WTC11 (cell line): ENCODE results near the gene ALDOB. TPM values are rescaled to one million over a fixed set of nuclear protein-coding genes. Genes with fewer than 3 reads are reported as not detected.
A peak's percentile ranks its signal among the peaks of the same experiment; 100 is the strongest.

ENCODE experiments used
- ATAC-seq: fragments of 200-7000 bp; cut with Tn5 transposase; 2 replicates; pipeline ENCODE4 v1.10.0; 2021; ENCODE audit warnings: mild to moderate bottlenecking, moderate library complexity
- CTCF ChIA-PET: fragments of 300-600 bp; sonication (Branson Sonifier 250); formaldehyde crosslinking; loops from one replicate; lab custom pipeline; 2021; ENCODE audit warnings: antibody characterized with exemption; lab: Charles Lee
- POLR2A ChIA-PET: fragments of 350-600 bp; sonication (Branson Sonifier 250); formaldehyde crosslinking; loops from one replicate; lab custom pipeline; 2021; ENCODE audit warnings: antibody characterized with exemption; lab: Charles Lee
- DNase-seq: peaks from one replicate; pipeline ENCODE4 v3.0.0; 2021; ENCODE audit warnings: low spot score
- H3K27ac Mint-ChIP-seq: 2 replicates; pipeline ENCODE4 v1.8.0; 2021; ENCODE audit warnings: mixed read lengths
- H3K27me3 Mint-ChIP-seq: 2 replicates; pipeline ENCODE4 v1.8.0; 2021; ENCODE audit warnings: low read depth, mild to moderate bottlenecking, moderate library complexity, mixed read lengths
- H3K36me3 Mint-ChIP-seq: 2 replicates; pipeline ENCODE4 v1.8.0; 2021; ENCODE audit warnings: mixed read lengths
- H3K4me1 Mint-ChIP-seq: 2 replicates; pipeline ENCODE4 v1.8.0; 2022; ENCODE audit warnings: mixed read lengths
- H3K4me3 Mint-ChIP-seq: 2 replicates; pipeline ENCODE4 v1.8.0; 2021; ENCODE audit warnings: mild to moderate bottlenecking, moderate library complexity, mixed read lengths
- H3K9me3 Mint-ChIP-seq: 2 replicates; pipeline ENCODE4 v1.8.0; 2021; ENCODE audit warnings: mixed read lengths
- CBFB ChIP-seq: sonication (generic); formaldehyde crosslinking; IDR thresholded peaks from 2 replicates; pipeline ENCODE4 v1.8.1; 2022; ENCODE audit warnings: mild to moderate bottlenecking, low read depth, missing genetic modification reagents
- ELF4 ChIP-seq: sonication (generic); formaldehyde crosslinking; IDR thresholded peaks from 2 replicates; pipeline ENCODE4 v1.8.1; 2022; ENCODE audit warnings: low read depth, mild to moderate bottlenecking, moderate library complexity, missing genetic modification reagents
- EMX1 ChIP-seq: fragments of 250-450 bp; sonication (Bioruptor Pico); IDR thresholded peaks from 2 replicates; pipeline ENCODE4 v1.8.0; 2021; ENCODE audit warnings: mild to moderate bottlenecking
- ESRRA ChIP-seq: sonication (generic); formaldehyde crosslinking; IDR thresholded peaks from 2 replicates; pipeline ENCODE4 v1.8.1; 2022; ENCODE audit warnings: mild to moderate bottlenecking, missing genetic modification reagents, borderline replicate concordance
- FOXP1 ChIP-seq: sonication (generic); formaldehyde crosslinking; IDR thresholded peaks from 2 replicates; pipeline ENCODE4 v1.8.0; 2022; ENCODE audit warnings: missing genetic modification reagents, mild to moderate bottlenecking, moderate library complexity, borderline replicate concordance
- GABPB1 ChIP-seq: sonication (generic); formaldehyde crosslinking; IDR thresholded peaks from 2 replicates; pipeline ENCODE4 v1.8.1; 2023; ENCODE audit warnings: mild to moderate bottlenecking, missing genetic modification reagents
- KAT7 ChIP-seq: sonication (generic); formaldehyde crosslinking; IDR thresholded peaks from 2 replicates; pipeline ENCODE4 v1.8.1; 2023; ENCODE audit warnings: missing genetic modification reagents, mild to moderate bottlenecking, borderline replicate concordance
- MYBL2 ChIP-seq: sonication (generic); formaldehyde crosslinking; IDR thresholded peaks from 2 replicates; pipeline ENCODE4 v1.8.1; 2023; ENCODE audit warnings: mild to moderate bottlenecking, moderate library complexity, missing genetic modification reagents
- NFATC4 ChIP-seq: fragments of 250-450 bp; sonication (Bioruptor Pico); IDR thresholded peaks from 2 replicates; pipeline ENCODE4 v1.9.0; 2021; ENCODE audit warnings: mild to moderate bottlenecking
- RELA ChIP-seq: sonication (generic); formaldehyde crosslinking; IDR thresholded peaks from 2 replicates; pipeline ENCODE4 v1.8.1; 2022; ENCODE audit warnings: missing genetic modification reagents, mild to moderate bottlenecking, borderline replicate concordance
- SP1 ChIP-seq: sonication (generic); formaldehyde crosslinking; conservative IDR thresholded peaks from 2 replicates; pipeline ENCODE4 v1.8.1; 2022; ENCODE audit warnings: missing genetic modification reagents
- TEAD1 ChIP-seq: sonication (generic); formaldehyde crosslinking; IDR thresholded peaks from 2 replicates; pipeline ENCODE4 v1.8.0; 2022; ENCODE audit warnings: mild to moderate bottlenecking, missing genetic modification reagents
- ZNF121 ChIP-seq: sonication (generic); formaldehyde crosslinking; IDR thresholded peaks from 2 replicates; pipeline ENCODE4 v1.8.0; 2023; ENCODE audit warnings: missing genetic modification reagents
- ZNF138 ChIP-seq: sonication (generic); formaldehyde crosslinking; conservative IDR thresholded peaks from 2 replicates; pipeline ENCODE4 v1.8.1; 2022; ENCODE audit warnings: mild to moderate bottlenecking, moderate library complexity, missing genetic modification reagents
- ZNF317 ChIP-seq: sonication (generic); formaldehyde crosslinking; IDR thresholded peaks from 2 replicates; pipeline ENCODE4 v1.8.1; 2023; ENCODE audit warnings: low read depth, mild to moderate bottlenecking, moderate library complexity, missing genetic modification reagents, borderline replicate concordance
- ZNF396 ChIP-seq: fragments of 250-450 bp; sonication (Bioruptor Pico); IDR thresholded peaks from 2 replicates; pipeline ENCODE4 v1.8.0; 2021; ENCODE audit warnings: mild to moderate bottlenecking, moderate library complexity, borderline replicate concordance
- total RNA-seq: library from RNA; stranded (reverse); gene quantifications from 3 replicates; pipeline ENCODE4 v1.2.3, GENCODE V29; 2021
- TF ChIP-seq, protein P1 (sequence below): sonication (generic); formaldehyde crosslinking; IDR thresholded peaks from 2 replicates; pipeline ENCODE4 v1.8.0; 2023; ENCODE audit warnings: missing genetic modification reagents
- TF ChIP-seq, protein P2 (sequence below): fragments of 250-450 bp; sonication (Bioruptor Pico); IDR thresholded peaks from 2 replicates; pipeline ENCODE4 v2.1.2; 2022; ENCODE audit warnings: mild to moderate bottlenecking, moderate library complexity
- TF ChIP-seq, protein P3 (sequence below): fragments of 250-450 bp; sonication (Bioruptor Pico); IDR thresholded peaks from 2 replicates; pipeline ENCODE4 v1.9.0; 2021; ENCODE audit warnings: mild to moderate bottlenecking
- TF ChIP-seq, protein P4 (sequence below): fragments of 200-600 bp; IDR thresholded peaks from 2 replicates; pipeline ENCODE4 v1.8.0; 2022; ENCODE audit warnings: antibody characterized with exemption
- TF ChIP-seq, protein P5 (sequence below): sonication (generic); formaldehyde crosslinking; IDR thresholded peaks from 2 replicates; pipeline ENCODE4 v1.8.1; 2022; ENCODE audit warnings: mild to moderate bottlenecking, moderate library complexity, missing genetic modification reagents
- TF ChIP-seq, protein P6 (sequence below): fragments of 250-450 bp; sonication (Bioruptor Pico); IDR thresholded peaks from 2 replicates; pipeline ENCODE4 v1.8.0; 2021; ENCODE audit warnings: mild to moderate bottlenecking
- TF ChIP-seq, protein P7 (sequence below): sonication (generic); formaldehyde crosslinking; IDR thresholded peaks from 2 replicates; pipeline ENCODE4 v1.8.1; 2022; ENCODE audit warnings: low read depth, mild to moderate bottlenecking, moderate library complexity, missing genetic modification reagents, borderline replicate concordance

Gene ALDOB
- total RNA-seq, 1 experiment from 2014 or later: 0.94 TPM

DNA sequence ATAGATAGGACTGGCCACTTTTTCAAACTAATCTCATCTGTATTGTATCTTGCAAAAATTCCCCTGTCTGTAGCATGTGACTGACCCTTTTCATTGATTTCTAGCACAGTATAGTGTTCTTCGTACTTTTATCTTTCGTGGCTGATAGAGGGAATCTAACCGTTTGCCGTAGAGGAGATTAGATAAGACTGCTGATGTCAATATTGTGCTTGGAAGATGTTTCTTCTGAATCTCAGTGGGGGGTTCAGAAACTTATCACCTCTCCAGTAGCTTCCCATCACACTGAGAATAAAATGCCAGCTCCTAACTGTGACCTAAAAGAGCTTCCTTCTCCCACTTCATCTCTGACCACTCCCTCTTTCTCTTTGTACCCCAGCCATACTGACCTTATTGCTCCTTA is 25.4 kb upstream of the ALDOB start (continued):
- TF ChIP-seq, protein P1, sequence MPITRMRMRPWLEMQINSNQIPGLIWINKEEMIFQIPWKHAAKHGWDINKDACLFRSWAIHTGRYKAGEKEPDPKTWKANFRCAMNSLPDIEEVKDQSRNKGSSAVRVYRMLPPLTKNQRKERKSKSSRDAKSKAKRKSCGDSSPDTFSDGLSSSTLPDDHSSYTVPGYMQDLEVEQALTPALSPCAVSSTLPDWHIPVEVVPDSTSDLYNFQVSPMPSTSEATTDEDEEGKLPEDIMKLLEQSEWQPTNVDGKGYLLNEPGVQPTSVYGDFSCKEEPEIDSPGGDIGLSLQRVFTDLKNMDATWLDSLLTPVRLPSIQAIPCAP (CRISPR knock-in tag): no peak
- TF ChIP-seq NFATC4 (CRISPR knock-in tag) (no peak), GABPB1 (no peak), ZNF317 (CRISPR knock-in tag) (no peak), ZNF396 (CRISPR knock-in tag) (no peak), RELA (no peak), CBFB (no peak)
- TF ChIP-seq, protein P2, sequence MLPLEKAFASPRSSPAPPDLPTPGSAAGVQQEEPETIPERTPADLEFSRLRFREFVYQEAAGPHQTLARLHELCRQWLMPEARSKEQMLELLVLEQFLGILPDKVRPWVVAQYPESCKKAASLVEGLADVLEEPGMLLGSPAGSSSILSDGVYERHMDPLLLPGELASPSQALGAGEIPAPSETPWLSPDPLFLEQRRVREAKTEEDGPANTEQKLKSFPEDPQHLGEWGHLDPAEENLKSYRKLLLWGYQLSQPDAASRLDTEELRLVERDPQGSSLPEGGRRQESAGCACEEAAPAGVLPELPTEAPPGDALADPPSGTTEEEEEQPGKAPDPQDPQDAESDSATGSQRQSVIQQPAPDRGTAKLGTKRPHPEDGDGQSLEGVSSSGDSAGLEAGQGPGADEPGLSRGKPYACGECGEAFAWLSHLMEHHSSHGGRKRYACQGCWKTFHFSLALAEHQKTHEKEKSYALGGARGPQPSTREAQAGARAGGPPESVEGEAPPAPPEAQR (CRISPR knock-in tag): no peak
- TF ChIP-seq, protein P3, sequence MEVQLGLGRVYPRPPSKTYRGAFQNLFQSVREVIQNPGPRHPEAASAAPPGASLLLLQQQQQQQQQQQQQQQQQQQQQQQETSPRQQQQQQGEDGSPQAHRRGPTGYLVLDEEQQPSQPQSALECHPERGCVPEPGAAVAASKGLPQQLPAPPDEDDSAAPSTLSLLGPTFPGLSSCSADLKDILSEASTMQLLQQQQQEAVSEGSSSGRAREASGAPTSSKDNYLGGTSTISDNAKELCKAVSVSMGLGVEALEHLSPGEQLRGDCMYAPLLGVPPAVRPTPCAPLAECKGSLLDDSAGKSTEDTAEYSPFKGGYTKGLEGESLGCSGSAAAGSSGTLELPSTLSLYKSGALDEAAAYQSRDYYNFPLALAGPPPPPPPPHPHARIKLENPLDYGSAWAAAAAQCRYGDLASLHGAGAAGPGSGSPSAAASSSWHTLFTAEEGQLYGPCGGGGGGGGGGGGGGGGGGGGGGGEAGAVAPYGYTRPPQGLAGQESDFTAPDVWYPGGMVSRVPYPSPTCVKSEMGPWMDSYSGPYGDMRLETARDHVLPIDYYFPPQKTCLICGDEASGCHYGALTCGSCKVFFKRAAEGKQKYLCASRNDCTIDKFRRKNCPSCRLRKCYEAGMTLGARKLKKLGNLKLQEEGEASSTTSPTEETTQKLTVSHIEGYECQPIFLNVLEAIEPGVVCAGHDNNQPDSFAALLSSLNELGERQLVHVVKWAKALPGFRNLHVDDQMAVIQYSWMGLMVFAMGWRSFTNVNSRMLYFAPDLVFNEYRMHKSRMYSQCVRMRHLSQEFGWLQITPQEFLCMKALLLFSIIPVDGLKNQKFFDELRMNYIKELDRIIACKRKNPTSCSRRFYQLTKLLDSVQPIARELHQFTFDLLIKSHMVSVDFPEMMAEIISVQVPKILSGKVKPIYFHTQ (CRISPR knock-in tag): no peak

DNA sequence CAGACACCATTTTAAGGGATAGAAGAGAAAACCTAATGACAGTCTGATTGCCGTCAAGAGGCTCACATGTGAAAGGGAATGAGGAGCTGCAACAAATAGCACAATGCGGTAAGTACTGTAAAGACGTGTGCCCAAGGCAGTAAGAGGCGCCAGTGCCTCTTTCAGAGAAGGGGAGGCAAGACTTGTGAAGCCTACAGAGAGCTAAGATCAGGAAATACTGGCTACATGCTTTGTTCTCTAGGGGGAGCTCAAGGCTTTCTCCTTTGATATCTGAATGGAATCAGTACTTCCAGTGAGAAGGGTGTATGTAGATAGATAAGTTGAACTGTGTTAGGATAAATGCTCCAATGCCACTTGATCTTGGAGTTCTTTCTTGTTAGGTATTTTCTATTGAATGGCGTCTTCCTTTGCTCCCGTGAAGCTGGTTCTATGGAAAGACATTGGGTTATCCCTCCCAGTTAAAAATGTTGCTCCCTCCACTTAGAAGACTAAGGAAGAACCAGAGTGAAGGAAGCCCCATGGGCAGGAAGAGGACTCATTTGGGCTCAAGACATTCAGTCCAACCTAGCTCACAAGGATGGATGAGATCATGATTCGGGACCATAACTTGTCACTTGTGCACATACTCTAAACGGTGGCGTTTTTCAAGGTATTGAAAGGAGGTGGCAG is 23.5 kb upstream of the ALDOB start:
- POLR2A ChIA-PET: interaction anchor here (0.7 to 1.5 kb wide), 5 partner anchors 10 to 74 kb away, joined by 3 to 6 read pairs (median 3); partner anchors contain the start of gene RNF20
- Mint-ChIP-seq H3K4me3 (no peak overlapping the region), H3K27me3 (no peaks in the 10 kb centered on the region), H3K4me1 (peaks cover 55% of the 10 kb centered on the region), H3K27ac (no peak overlapping the region), H3K36me3 (no peaks in the 10 kb centered on the region)
- DNase-seq: peak; percentile 34
- TF ChIP-seq, protein P4, sequence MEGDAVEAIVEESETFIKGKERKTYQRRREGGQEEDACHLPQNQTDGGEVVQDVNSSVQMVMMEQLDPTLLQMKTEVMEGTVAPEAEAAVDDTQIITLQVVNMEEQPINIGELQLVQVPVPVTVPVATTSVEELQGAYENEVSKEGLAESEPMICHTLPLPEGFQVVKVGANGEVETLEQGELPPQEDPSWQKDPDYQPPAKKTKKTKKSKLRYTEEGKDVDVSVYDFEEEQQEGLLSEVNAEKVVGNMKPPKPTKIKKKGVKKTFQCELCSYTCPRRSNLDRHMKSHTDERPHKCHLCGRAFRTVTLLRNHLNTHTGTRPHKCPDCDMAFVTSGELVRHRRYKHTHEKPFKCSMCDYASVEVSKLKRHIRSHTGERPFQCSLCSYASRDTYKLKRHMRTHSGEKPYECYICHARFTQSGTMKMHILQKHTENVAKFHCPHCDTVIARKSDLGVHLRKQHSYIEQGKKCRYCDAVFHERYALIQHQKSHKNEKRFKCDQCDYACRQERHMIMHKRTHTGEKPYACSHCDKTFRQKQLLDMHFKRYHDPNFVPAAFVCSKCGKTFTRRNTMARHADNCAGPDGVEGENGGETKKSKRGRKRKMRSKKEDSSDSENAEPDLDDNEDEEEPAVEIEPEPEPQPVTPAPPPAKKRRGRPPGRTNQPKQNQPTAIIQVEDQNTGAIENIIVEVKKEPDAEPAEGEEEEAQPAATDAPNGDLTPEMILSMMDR: peak; percentile 33; the same call in 1 of the 2 replicates
- TF ChIP-seq SP1 (CRISPR knock-in tag) (no peak), TEAD1 (CRISPR knock-in tag) (peak; percentile 54; the same call in 1 of the 2 replicates), ZNF121 (CRISPR knock-in tag) (peak; percentile 49; the same call in 1 of the 2 replicates), CBFB (no peak)
- TF ChIP-seq, all 79 proteins: peak for 3
- CTCF ChIA-PET: interaction anchor here (0.6 to 2.1 kb wide), 33 partner anchors 8 to 340 kb away, joined by 3 to 130 read pairs (median 4); partner anchors contain the start of genes MRPL50, RNF20 and ZNF189
- no peaks in the 10 kb centered on the region for H3K9me3 Mint-ChIP-seq
- ATAC-seq: peak; percentile 95

DNA sequence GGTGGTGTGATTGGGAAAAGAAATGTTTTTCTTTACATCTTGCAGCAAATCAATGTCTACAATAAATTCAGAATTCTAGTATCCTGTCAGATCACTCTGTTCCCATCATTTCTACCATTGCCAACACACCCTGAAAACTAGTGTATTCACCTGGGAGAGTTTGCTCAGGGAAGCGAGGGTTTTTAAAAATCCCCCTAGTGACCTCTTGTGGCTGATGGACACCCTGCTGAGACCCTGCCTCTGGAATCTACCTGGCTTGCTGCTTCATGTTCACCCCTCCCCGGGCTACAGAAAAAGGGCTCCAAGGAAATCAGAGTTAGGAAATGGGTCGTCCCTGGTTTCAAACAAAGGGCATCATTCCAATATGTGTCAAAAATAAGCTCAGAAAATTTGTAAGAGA is 21.4 kb upstream of the ALDOB start:
- Mint-ChIP-seq H3K4me3 (no peak overlapping the region), H3K27me3 (no peaks in the 10 kb centered on the region), H3K4me1 (peaks cover 40% of the 10 kb centered on the region), H3K36me3 (peaks cover 16% of the 10 kb centered on the region), H3K9me3 (peaks cover 18% of the 10 kb centered on the region), H3K27ac (no peak overlapping the region)
- ChIA-PET POLR2A (no interaction called here), CTCF (interaction anchor here (0.7 to 1.0 kb wide), 2 partner anchors 11 to 55 kb away, joined by 3 read pairs; no protein-coding TSS in a partner anchor)
- DNase-seq: peak; percentile 54
- peak; percentile 29 for ATAC-seq
- TF ChIP-seq, protein P5, sequence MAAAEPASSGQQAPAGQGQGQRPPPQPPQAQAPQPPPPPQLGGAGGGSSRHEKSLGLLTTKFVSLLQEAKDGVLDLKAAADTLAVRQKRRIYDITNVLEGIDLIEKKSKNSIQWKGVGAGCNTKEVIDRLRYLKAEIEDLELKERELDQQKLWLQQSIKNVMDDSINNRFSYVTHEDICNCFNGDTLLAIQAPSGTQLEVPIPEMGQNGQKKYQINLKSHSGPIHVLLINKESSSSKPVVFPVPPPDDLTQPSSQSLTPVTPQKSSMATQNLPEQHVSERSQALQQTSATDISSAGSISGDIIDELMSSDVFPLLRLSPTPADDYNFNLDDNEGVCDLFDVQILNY: no peak
- TF ChIP-seq ZNF138 (CRISPR knock-in tag) (no peak), ELF4 (CRISPR knock-in tag) (no peak), FOXP1 (CRISPR knock-in tag) (no peak), EMX1 (CRISPR knock-in tag) (no peak), MYBL2 (CRISPR knock-in tag) (no peak), NFATC4 (CRISPR knock-in tag) (no peak), ESRRA (no peak), GABPB1 (no peak), KAT7 (CRISPR knock-in tag) (no peak)
- TF ChIP-seq, protein P6, sequence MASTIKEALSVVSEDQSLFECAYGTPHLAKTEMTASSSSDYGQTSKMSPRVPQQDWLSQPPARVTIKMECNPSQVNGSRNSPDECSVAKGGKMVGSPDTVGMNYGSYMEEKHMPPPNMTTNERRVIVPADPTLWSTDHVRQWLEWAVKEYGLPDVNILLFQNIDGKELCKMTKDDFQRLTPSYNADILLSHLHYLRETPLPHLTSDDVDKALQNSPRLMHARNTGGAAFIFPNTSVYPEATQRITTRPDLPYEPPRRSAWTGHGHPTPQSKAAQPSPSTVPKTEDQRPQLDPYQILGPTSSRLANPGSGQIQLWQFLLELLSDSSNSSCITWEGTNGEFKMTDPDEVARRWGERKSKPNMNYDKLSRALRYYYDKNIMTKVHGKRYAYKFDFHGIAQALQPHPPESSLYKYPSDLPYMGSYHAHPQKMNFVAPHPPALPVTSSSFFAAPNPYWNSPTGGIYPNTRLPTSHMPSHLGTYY: no peak
- TF ChIP-seq, protein P7, sequence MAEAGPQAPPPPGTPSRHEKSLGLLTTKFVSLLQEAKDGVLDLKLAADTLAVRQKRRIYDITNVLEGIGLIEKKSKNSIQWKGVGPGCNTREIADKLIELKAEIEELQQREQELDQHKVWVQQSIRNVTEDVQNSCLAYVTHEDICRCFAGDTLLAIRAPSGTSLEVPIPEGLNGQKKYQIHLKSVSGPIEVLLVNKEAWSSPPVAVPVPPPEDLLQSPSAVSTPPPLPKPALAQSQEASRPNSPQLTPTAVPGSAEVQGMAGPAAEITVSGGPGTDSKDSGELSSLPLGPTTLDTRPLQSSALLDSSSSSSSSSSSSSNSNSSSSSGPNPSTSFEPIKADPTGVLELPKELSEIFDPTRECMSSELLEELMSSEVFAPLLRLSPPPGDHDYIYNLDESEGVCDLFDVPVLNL: no peak
